HG02759 (cell line): Measurements from ENCODE around the gene SLC30A3.

ENCODE experiments used
- ATAC-seq: cut with Tn5 transposase; IDR thresholded peaks from one replicate; pipeline ENCODE4 v1.9.1; 2021; ENCODE audit warnings: mild to moderate bottlenecking, moderate library complexity; ENCODE audit not compliant: unreplicated experiment

Gene SLC30A3

GRCh38 chr2:27208486-27209050 lies 54.3 kb downstream of the SLC30A3 start:
- no peak for ATAC-seq

DNA sequence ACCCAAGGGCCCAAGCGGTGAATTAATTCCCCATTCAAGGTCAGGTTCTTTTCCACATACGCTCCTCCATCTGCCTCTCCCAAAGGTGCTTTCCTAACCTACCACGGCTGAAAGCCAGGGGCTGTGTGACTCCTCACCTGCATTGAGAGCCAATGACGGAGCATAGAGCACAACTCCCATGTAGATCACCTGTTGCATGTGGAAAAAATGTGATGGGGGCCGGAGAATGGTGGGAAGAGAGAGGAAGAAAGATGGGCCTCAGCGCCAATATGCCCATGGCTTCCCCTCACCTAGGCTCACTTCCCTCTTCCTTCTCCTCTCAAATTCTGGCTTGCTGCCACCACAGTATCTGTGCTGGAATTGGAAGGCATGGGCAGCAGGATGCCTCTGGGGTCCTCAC lies 56.5 kb downstream of the SLC30A3 start:
- ATAC-seq = no peak

GRCh38 chr2:27205206-27205605 lies 57.6 kb downstream of the SLC30A3 start:
- ATAC-seq = no peak

- ATAC-seq = no peak
Measured at GRCh38 chr2:27204566-27204965, 58.3 kb downstream of the SLC30A3 start.

GRCh38 chr2:27203741-27204140 lies 59.1 kb downstream of the SLC30A3 start:
- no peak for ATAC-seq
